HCT116 (cell line): ENCODE results near the gene FBXO7. TPM values are rescaled to one million over a fixed set of nuclear protein-coding genes. Genes with fewer than 3 reads are reported as not detected.

Experiments
- ATAC-seq: fragments of 200-7000 bp; cut with Tn5 transposase; 2 replicates; pipeline ENCODE4 v1.9.1; 2020; ENCODE audit warnings: mild to moderate bottlenecking, moderate library complexity
- BruUV-seq: library from RNA; stranded (reverse); fragments of 400-500 nt; replicated peaks from 2 replicates; lab custom pipeline; 2021; lab: Mats Ljungman, UMichigan
- CTCF ChIA-PET: fragments of 300-600 bp; sonication (Branson Sonifier 250); formaldehyde crosslinking; loops from one replicate; lab custom pipeline; 2021; ENCODE audit warnings: antibody characterized with exemption; lab: Charles Lee
- POLR2A ChIA-PET: fragments of 300-600, 350-600 bp; sonication (Branson Sonifier 250); formaldehyde crosslinking; loops from one replicate; lab custom pipeline; 2021; ENCODE audit warnings: antibody characterized with exemption; lab: Charles Lee
- RAD21 ChIA-PET, 2 experiments: fragments of 300-600 bp; sonication (Branson Sonifier 250); formaldehyde crosslinking; loops; one replicate each; lab custom pipeline; 2023; ENCODE audit warnings: low total read pairs in 2 of 2; ENCODE audit not compliant: uncharacterized antibody in 2 of 2, unreplicated experiment in 2 of 2, low non-redundant PET in 1 of 2; lab: Charles Lee
- DNase-seq: peaks from one replicate; pipeline ENCODE4 v3.0.0-alpha.2; 2010; ENCODE audit warnings: low read depth, low spot score
- H2AFZ ChIP-seq: fragments of 200-600 bp; shearing (Covaris generic), sonication (generic); 2 replicates; pipeline ENCODE4 v1.6.1; 2017; ENCODE audit warnings: low read depth, mixed run types, mixed read lengths, antibody characterized with exemption, low read length; ENCODE audit not compliant: poor library complexity, severe bottlenecking
- H3K27ac ChIP-seq: 2 replicates; pipeline ENCODE4 v1.5.1; 2012; ENCODE audit warnings: low read depth, low read length
- H3K27me3 ChIP-seq: fragments of 200-600 bp; sonication (generic); 2 replicates; pipeline ENCODE4 v1.6.1; 2016; ENCODE audit warnings: mixed run types, low read length, mixed read lengths; ENCODE audit not compliant: insufficient read depth
- H3K36me3 ChIP-seq, 2 experiments: fragments of 200-500 bp in 1 of 2; fragments of 200-600 bp in 1 of 2; sonication (Bioruptor generic) in 1 of 2; sonication (generic) in 1 of 2; 2 replicates each; pipeline versions ENCODE4 v1.5.1 to v1.6.1; 2014 to 2016; ENCODE audit warnings: low read length in 2 of 2, inconsistent platforms in 1 of 2, mixed read lengths in 1 of 2, mixed run types in 1 of 2; ENCODE audit not compliant: insufficient read depth in 2 of 2, control insufficient read depth in 1 of 2
- H3K4me1 ChIP-seq, 2 experiments: fragments of 200-600 bp in 1 of 2; sonication (generic) in 1 of 2; 2 replicates each; pipeline versions ENCODE4 v1.5.1 to v1.6.1; 2012 to 2017; ENCODE audit warnings: low read length in 2 of 2, inconsistent platforms in 1 of 2, mild to moderate bottlenecking in 1 of 2, mixed read lengths in 1 of 2, mixed run types in 1 of 2, moderate library complexity in 1 of 2; ENCODE audit not compliant: insufficient read depth in 2 of 2, control insufficient read depth in 1 of 2
- H3K4me2 ChIP-seq: fragments of 200-600 bp; sonication (generic); 2 replicates; pipeline ENCODE4 v1.6.1; 2017; ENCODE audit warnings: mixed run types, low read length, mixed read lengths
- H3K4me3 ChIP-seq, 2 experiments: fragments of 200-600 bp in 1 of 2; sonication (generic) in 1 of 2; replicated peaks in 1 of 2; 2 replicates each; pipeline ENCODE4 v1.5.1; 2011 to 2016; ENCODE audit warnings: low read length in 2 of 2, control low read depth in 1 of 2, low read depth in 1 of 2, mild to moderate bottlenecking in 1 of 2, mixed read lengths in 1 of 2, mixed run types in 1 of 2
- H3K79me2 ChIP-seq: fragments of 200-600 bp; sonication (generic); 2 replicates; pipeline ENCODE4 v1.6.1; 2017; ENCODE audit warnings: mild to moderate bottlenecking, mixed run types, low read length, moderate library complexity, mixed read lengths; ENCODE audit not compliant: insufficient read depth
- H3K9ac ChIP-seq: fragments of 200-600 bp; sonication (generic); 2 replicates; pipeline ENCODE4 v1.6.1; 2016; ENCODE audit warnings: low read length, mixed read lengths
- H3K9me2 ChIP-seq: fragments of 200-600 bp; sonication (generic), shearing (Covaris generic); 2 replicates; pipeline ENCODE4 v1.6.1; 2017; ENCODE audit warnings: mixed run types, mild to moderate bottlenecking, moderate library complexity; ENCODE audit not compliant: insufficient read depth
- H3K9me3 ChIP-seq, 2 experiments: fragments of 200-500 bp in 1 of 2; fragments of 200-600 bp in 1 of 2; sonication (Bioruptor generic) in 1 of 2; sonication (generic) in 1 of 2; 2 replicates each; pipeline ENCODE4 v1.6.1; 2014 to 2017; ENCODE audit warnings: low read length in 2 of 2, mixed read lengths in 2 of 2, inconsistent platforms in 1 of 2, low read depth in 1 of 2, mild to moderate bottlenecking in 1 of 2, mixed run types in 1 of 2, moderate library complexity in 1 of 2; ENCODE audit not compliant: control insufficient read depth in 1 of 2, insufficient read depth in 1 of 2
- H4K20me1 ChIP-seq: fragments of 200-600 bp; sonication (generic), shearing (Covaris generic); 2 replicates; pipeline ENCODE4 v1.6.1; 2017; ENCODE audit warnings: mixed run types, mild to moderate bottlenecking, moderate library complexity; ENCODE audit not compliant: insufficient read depth
- EGR1 ChIP-seq: IDR thresholded peaks from 2 replicates; pipeline ENCODE4 v1.6.1; 2012; ENCODE audit warnings: low read depth
- EZH2 ChIP-seq: fragments of 200-600 bp; sonication (generic); IDR thresholded peaks from 2 replicates; pipeline ENCODE4 v1.6.1; 2017; ENCODE audit warnings: antibody characterized with exemption, mixed run types
- EZH2phosphoT487 ChIP-seq: fragments of 200-600 bp; IDR thresholded peaks from 2 replicates; pipeline ENCODE4 v1.6.1; 2018; ENCODE audit warnings: antibody characterized with exemption, borderline replicate concordance
- FOSL1 ChIP-seq: IDR thresholded peaks from 2 replicates; pipeline ENCODE4 v1.6.1; 2012; ENCODE audit warnings: low read depth
- JUND ChIP-seq: IDR thresholded peaks from 2 replicates; pipeline ENCODE4 v1.6.1; 2012
- POLR2A ChIP-seq: IDR thresholded peaks from 2 replicates; pipeline ENCODE4 v1.7.0; 2011; ENCODE audit warnings: borderline replicate concordance; ENCODE audit not compliant: insufficient read depth, insufficient read length; ENCODE audit errors: extremely low read depth
- RAD21 ChIP-seq: IDR thresholded peaks from 2 replicates; pipeline ENCODE4 v1.6.1; 2012; ENCODE audit warnings: low read depth, mild to moderate bottlenecking
- SIN3A ChIP-seq: IDR thresholded peaks from 2 replicates; pipeline ENCODE4 v1.6.1; 2012; ENCODE audit warnings: low read depth
- YY1 ChIP-seq: IDR thresholded peaks from 2 replicates; pipeline ENCODE4 v1.6.1; 2011; ENCODE audit warnings: low read length, low read depth, moderate library complexity, mild to moderate bottlenecking; ENCODE audit not compliant: insufficient replicate concordance; ENCODE audit errors: extremely low read depth
- intact Hi-C: fragments of 100-400 bp; cut with micrococcal nuclease; formaldehyde crosslinking; loops from 2 replicates; pipeline ENCODE4 v1.10.0; 2022
- total RNA-seq: library from RNA; stranded (reverse); gene quantifications from one replicate; pipeline ENCODE4 v1.2.1, GENCODE V29; 2021; ENCODE audit not compliant: unreplicated experiment
- TF ChIP-seq, protein P1 (sequence below): IDR thresholded peaks from 2 replicates; pipeline ENCODE4 v1.6.1; 2012
- TF ChIP-seq, protein P2 (sequence below): IDR thresholded peaks from 2 replicates; pipeline ENCODE4 v1.6.1; 2011; ENCODE audit warnings: mild to moderate bottlenecking, low read length, moderate library complexity; ENCODE audit not compliant: insufficient replicate concordance; ENCODE audit errors: extremely low read depth
- TF ChIP-seq, protein P3 (sequence below), 3 experiments: fragments of 200-600 bp in 1 of 3; sonication (generic) in 1 of 3; IDR thresholded peaks in 2 of 3; conservative IDR thresholded peaks in 1 of 3; 2 replicates each; pipeline ENCODE4 v1.5.1; 2012 to 2017; ENCODE audit warnings: low read depth in 2 of 3, low read length in 2 of 3, antibody characterized with exemption in 1 of 3, borderline replicate concordance in 1 of 3, control low read depth in 1 of 3, mild to moderate bottlenecking in 1 of 3, mixed read lengths in 1 of 3, mixed run types in 1 of 3, moderate library complexity in 1 of 3; ENCODE audit not compliant: insufficient read depth in 1 of 3

The FBXO7 gene
- total RNA-seq, 1 experiment from 2014 or later, result 69.2 TPM

DNA sequence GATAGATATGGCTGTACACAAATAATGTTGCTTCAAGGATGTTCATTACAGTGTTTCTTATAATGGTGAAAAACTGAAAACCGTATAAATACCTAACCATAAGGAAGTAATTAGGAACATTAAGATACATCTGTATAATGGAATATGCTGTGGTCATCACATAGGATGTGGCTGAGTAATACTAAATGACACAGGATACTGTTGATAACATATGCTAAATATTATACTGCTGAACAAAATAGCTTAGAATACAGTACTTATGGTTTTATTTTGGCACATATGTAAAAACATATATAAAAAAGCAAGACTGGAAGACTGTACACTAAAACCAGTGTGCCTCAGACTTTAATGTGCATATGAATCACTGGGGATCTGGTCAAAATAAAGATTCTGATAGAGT lies 43.8 kb downstream of the FBXO7 start:
- ChIA-PET CTCF (interaction anchor here (1.1 to 2.4 kb wide), 2 partner anchors 29 to 548 kb away, joined by 3 to 5 read pairs; no protein-coding TSS in a partner anchor), POLR2A (no interaction called here), RAD21 (no interaction called here)
- Histone ChIP-seq H3K4me1 (no peaks in the 10 kb centered on the region), H3K9me2 (no peaks in the 10 kb centered on the region), H3K36me3 (no peaks in the 10 kb centered on the region), H3K79me2 (no peaks in the 10 kb centered on the region), H3K4me2 (no peak overlapping the region), H3K27me3 (no peaks in the 10 kb centered on the region), H3K9ac (no peak overlapping the region), H4K20me1 (no peaks in the 10 kb centered on the region), H3K27ac (no peak overlapping the region), H3K4me3 (no peak overlapping the region), H3K9me3 (no peaks in the 10 kb centered on the region), H2AFZ (no peak overlapping the region)
- DNase-seq (no peak), ATAC-seq (no peak)
- intact Hi-C loops, result no loop called here
- BruUV-seq, result no TSS peak
- TF ChIP-seq, protein P1, sequence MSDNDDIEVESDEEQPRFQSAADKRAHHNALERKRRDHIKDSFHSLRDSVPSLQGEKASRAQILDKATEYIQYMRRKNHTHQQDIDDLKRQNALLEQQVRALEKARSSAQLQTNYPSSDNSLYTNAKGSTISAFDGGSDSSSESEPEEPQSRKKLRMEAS, result no peak
- TF ChIP-seq, protein P2, sequence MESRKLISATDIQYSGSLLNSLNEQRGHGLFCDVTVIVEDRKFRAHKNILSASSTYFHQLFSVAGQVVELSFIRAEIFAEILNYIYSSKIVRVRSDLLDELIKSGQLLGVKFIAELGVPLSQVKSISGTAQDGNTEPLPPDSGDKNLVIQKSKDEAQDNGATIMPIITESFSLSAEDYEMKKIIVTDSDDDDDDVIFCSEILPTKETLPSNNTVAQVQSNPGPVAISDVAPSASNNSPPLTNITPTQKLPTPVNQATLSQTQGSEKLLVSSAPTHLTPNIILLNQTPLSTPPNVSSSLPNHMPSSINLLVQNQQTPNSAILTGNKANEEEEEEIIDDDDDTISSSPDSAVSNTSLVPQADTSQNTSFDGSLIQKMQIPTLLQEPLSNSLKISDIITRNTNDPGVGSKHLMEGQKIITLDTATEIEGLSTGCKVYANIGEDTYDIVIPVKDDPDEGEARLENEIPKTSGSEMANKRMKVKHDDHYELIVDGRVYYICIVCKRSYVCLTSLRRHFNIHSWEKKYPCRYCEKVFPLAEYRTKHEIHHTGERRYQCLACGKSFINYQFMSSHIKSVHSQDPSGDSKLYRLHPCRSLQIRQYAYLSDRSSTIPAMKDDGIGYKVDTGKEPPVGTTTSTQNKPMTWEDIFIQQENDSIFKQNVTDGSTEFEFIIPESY, result no peak
- TF ChIP-seq, protein P3, sequence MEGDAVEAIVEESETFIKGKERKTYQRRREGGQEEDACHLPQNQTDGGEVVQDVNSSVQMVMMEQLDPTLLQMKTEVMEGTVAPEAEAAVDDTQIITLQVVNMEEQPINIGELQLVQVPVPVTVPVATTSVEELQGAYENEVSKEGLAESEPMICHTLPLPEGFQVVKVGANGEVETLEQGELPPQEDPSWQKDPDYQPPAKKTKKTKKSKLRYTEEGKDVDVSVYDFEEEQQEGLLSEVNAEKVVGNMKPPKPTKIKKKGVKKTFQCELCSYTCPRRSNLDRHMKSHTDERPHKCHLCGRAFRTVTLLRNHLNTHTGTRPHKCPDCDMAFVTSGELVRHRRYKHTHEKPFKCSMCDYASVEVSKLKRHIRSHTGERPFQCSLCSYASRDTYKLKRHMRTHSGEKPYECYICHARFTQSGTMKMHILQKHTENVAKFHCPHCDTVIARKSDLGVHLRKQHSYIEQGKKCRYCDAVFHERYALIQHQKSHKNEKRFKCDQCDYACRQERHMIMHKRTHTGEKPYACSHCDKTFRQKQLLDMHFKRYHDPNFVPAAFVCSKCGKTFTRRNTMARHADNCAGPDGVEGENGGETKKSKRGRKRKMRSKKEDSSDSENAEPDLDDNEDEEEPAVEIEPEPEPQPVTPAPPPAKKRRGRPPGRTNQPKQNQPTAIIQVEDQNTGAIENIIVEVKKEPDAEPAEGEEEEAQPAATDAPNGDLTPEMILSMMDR (IDR thresholded peaks at IDR 0.05 in 2 of 3, conservative IDR thresholded peaks at IDR 0.05 in 1 of 3; ENCODE audit: borderline replicate concordance in 1 of 3, insufficient read depth in 1 of 3, low read depth in 2 of 3, low read length in 2 of 3), result no peak
- TF ChIP-seq FOSL1 (no peak), EGR1 (no peak), EZH2 (no peak), POLR2A (no peak), EZH2phosphoT487 (no peak), RAD21 (no peak), SIN3A (no peak), YY1 (no peak), JUND (no peak)
